Measurements from ENCODE around the gene LGALS4. TPM values are rescaled to one million over a fixed set of nuclear protein-coding genes. Genes with fewer than 3 reads are reported as not detected.
"Not testable (repeated sequence)": the region's sequence is repeated elsewhere in the genome, so short reads cannot be mapped to it uniquely, and the experiment has no call there.

LGALS4 gene
- total RNA-seq, 2 donors from 2014 or later: 1.6 to 1.7 TPM

DNA sequence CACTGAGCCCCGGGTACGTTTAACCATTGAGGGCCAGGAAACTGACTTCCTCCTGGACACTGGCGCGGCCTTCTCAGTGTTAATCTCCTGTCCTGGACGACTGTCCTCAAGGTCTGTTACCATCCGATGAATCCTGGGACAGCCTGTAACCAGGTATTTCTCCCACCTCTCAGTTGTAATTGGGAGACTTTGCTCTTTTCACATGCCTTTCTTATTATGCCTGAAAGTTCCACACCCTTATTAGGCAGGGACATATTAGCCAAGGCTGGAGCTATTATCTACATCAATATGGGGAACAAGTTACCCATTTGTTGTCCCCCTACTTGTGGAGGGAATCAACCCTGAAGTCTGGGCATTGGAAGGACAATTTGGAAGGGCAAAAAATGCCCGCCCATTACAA, 13.2 kb upstream of the LGALS4 start:
- not testable (repeated sequence) for H3K27ac Mint-ChIP-seq; H3K27me3 Mint-ChIP-seq; H3K9me3 Mint-ChIP-seq; DNase-seq (ENCODE audit: low spot score); H3K36me3 Mint-ChIP-seq; H3K4me3 Mint-ChIP-seq; ATAC-seq
- peaks cover under 1 to 17% of the 10 kb centered on the region in 2 donors for H3K4me1 Mint-ChIP-seq (ENCODE audit: low read depth in 2 of 2)

DNA sequence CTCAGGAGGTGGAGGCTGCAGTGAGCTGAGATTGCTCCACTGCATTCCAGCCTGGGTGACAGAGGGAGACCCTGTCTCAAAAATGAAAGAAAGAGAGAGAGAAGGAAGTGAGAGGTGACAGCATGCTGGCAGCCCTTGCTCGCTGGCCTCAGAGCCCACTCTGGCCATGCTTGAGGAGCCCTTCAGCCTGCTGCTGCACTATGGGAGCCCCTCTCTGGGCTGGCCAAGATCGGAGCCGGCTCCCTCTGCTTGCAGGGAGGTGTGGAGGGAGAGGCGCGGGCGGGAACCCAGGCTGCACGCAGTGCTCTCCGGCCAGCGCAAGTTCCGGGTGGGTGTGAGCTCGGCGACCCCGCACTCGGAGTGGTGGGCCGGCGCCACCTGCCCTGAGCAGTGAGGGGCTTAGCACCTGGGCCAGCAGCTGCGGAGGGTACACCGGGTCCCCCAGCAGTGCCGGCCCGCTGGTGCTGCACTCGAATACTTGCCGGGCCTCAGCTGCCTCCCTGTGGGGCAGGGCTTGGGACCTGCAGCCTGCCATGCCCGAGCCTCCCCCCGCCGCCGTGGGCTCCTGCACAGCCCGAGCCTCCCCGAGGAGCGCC, 8.6 kb upstream of the LGALS4 start:
- H3K27me3 Mint-ChIP-seq; H3K27ac Mint-ChIP-seq; DNase-seq (ENCODE audit: low spot score); H3K9me3 Mint-ChIP-seq; H3K4me3 Mint-ChIP-seq; ATAC-seq; H3K36me3 Mint-ChIP-seq: not testable (repeated sequence)
- H3K4me1 Mint-ChIP-seq (ENCODE audit: low read depth in 2 of 2): peaks cover 0 to 15% of the 10 kb centered on the region in 2 donors

DNA sequence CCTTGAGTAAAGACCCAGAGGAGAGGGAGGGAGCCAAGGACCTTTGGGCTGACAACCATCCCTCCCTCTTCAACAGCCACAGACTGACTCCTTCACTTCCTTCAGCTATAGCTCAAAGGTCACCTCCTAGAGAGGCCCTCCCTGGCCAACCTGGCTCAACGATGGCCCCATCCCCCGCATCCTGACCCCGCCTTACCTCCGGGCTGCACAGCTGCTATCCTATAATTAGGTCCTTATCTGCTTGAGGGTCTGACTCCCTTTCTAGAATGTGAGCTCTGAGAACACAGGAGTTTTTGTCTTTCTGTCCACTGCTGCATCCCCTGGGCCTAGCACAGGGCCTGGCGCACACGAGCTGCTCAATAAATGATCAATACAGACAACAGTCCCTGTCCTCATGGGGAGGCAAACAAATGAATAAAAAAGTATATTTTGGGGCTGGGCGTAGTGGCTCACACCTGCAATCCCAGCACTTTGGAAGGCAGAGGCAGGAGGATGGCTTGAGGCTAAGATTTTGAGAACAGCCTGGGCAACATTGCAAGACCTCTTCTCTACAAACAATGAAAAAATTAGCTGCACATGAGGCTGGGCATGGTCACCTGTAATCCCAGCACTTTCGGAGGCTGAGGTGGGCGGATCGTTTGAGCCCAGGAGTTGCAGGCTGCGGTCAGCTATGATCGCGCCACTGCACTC, 6.6 kb upstream of the LGALS4 start:
- ATAC-seq (no peak), DNase-seq (ENCODE audit: low spot score) (no peak)
- H3K9me3 Mint-ChIP-seq: no peaks in the 10 kb centered on the region
- H3K27ac Mint-ChIP-seq: no peak overlapping the region
- no peaks in the 10 kb centered on the region for H3K27me3 Mint-ChIP-seq
- H3K4me1 Mint-ChIP-seq (ENCODE audit: low read depth in 2 of 2): peaks cover 0 to 15% of the 10 kb centered on the region in 2 donors
- H3K36me3 Mint-ChIP-seq: peaks cover 5% of the 10 kb centered on the region
- H3K4me3 Mint-ChIP-seq: no peak overlapping the region

DNA sequence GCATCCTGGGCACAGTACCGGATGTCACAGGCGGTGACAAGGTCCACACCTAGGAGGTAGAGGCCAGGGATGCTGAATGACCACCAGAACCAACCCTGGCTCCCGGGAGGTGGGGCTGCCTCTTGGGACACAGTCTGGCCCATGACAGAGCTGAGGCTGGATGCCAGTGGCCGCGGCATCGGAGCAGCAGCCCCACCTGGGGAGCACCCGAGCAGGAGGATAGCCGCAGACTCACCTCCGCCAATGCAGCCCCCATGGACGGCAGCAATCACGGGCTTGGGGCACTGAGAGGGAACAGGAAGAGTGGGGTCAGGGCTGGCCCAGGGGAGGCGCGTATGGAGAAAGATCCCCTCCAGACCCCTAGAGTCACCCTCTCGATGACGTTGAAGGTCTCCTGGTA, 4.3 kb upstream of the LGALS4 start:
- no peak for ATAC-seq
- Mint-ChIP-seq H3K27ac (no peak overlapping the region), H3K9me3 (no peaks in the 10 kb centered on the region), H3K4me3 (no peak overlapping the region), H3K27me3 (no peaks in the 10 kb centered on the region), H3K36me3 (no peaks in the 10 kb centered on the region), H3K4me1 (ENCODE audit: low read depth in 2 of 2) (peaks cover 0 to 9% of the 10 kb centered on the region in 2 donors)
- no peak for DNase-seq (ENCODE audit: low spot score)

DNA sequence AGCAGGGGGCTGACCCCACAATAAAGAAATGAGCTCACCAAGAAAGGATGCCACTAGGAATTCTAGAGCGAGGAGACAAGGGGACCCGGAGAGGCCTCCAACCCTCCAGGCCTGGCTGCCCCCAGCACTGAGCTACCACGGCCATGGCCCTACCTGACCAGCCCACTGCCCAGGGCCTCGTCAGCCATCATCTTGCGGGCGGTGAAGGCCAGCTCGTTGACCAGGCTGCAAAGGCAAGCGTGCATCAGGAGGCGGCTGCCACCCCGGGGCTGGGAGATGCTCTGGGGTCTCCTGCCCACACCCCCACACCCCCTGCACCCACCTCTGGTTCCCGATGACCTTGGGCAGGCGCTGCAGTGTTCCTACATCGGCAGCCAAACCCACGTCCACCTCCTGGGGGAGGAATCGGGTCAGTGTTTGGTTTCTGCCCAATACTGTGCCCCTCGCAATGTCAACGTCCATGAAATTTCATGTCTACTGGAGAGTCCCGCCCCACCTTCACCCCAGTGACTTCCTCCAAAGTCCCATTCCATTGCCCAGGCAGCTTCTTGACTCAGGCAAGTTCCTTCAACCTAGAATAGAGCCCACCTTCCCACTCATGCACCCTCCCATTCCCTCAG, 3.5 kb upstream of the LGALS4 start:
- H3K4me1 Mint-ChIP-seq (ENCODE audit: low read depth in 2 of 2): peaks cover 0 to 9% of the 10 kb centered on the region in 2 donors
- H3K27me3 Mint-ChIP-seq: no peaks in the 10 kb centered on the region
- no peak overlapping the region for H3K27ac Mint-ChIP-seq
- no peaks in the 10 kb centered on the region for H3K9me3 Mint-ChIP-seq
- DNase-seq (ENCODE audit: low spot score) (no peak), ATAC-seq (no peak)
- H3K4me3 Mint-ChIP-seq: no peak overlapping the region
- no peaks in the 10 kb centered on the region for H3K36me3 Mint-ChIP-seq

DNA sequence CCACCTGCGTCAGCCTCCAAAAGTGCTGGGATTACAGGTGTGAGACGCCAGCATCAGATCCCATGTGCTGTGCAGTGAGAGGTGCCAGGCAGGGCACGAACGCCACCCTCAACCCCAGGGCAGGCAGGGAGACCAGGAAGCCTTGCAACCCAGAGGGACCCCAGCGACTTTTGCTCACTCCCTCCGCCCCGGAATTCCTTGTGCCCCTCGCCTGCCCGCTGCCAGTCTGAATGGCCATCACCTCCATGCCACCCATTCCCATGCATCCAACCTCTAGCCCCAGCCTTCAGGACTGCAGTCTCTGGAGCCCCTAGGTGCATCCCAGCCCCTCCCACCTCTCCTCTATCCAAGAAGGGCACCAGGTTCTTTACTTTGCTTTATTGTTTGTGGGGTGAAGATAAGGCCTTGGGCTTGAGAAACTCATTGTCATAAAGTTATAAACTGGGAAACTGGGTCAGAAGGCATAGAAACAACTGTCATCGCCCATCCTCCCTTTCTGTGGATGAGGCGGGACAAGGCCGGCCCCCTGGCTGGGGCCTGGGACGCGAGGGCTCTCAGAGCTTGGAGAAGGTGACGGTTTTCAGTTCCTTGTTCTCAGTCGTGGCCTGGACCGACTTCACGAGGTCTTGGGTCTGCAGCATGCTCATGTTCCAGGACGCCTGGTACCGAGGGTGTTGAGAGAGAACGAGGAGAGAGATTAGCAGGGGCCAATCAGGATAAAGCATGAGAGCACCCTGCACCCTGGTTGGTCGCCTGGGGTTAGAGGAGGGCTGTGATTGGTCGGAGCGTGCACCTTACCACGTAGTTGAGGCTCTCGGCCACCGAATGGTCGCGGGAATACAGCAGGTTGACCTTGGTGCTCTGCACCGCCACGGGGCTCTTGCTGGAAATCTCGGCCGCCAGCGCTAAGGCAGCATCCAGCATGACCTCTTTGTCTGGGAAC, 2.6 kb upstream of the LGALS4 start:
- H3K4me1 Mint-ChIP-seq (ENCODE audit: low read depth in 2 of 2): peaks cover 0 to 3% of the 10 kb centered on the region in 2 donors
- DNase-seq (ENCODE audit: low spot score) (no peak), ATAC-seq (no peak)
- H3K4me3 Mint-ChIP-seq: no peak overlapping the region
- no peak overlapping the region for H3K27ac Mint-ChIP-seq
- H3K9me3 Mint-ChIP-seq: no peaks in the 10 kb centered on the region
- H3K27me3 Mint-ChIP-seq: no peaks in the 10 kb centered on the region
- no peaks in the 10 kb centered on the region for H3K36me3 Mint-ChIP-seq

DNA sequence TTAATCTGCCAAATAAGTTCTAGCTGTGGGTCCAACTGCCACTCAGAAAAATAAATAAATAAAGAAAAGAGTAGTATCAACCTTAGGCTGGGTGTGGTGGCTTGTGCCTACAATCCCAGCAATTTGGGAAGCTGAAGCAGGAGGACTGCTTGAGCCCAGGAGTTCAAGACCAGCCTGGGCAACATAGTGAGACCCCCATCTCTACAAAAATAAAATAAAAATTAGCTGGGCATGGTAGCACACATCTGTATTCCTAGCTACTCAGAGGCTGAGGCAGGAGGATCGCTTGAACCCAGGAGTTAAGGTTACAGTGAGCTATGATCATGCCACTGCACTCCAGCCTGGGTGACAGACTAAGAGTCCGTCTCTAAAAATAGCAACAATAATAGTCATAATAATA, 1.2 kb upstream of the LGALS4 start:
- not testable (repeated sequence) for H3K4me1 Mint-ChIP-seq (ENCODE audit: low read depth in 2 of 2); H3K27me3 Mint-ChIP-seq; DNase-seq (ENCODE audit: low spot score); H3K27ac Mint-ChIP-seq; ATAC-seq; H3K4me3 Mint-ChIP-seq; H3K36me3 Mint-ChIP-seq; H3K9me3 Mint-ChIP-seq

DNA sequence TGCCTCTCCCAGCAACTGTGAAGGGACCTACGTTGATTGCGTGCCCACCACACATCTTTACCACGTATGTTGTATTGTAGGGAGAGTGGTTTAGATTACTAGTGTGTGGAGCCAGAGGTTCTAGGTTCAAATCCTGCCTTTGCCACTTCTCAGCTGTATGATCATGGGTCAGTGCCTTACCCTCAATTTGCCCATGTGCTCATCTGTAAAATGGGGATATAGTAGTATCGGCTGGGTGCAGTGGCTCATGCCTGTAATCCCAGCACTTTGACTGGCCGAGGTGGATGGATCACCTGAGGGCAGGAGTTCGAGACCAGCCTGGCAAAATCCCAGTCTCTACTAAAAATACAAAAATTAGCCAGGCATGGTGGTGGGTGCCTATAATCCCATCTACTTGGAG, 578 bp upstream of the LGALS4 start:
- Mint-ChIP-seq H3K4me3 (no peak overlapping the region), H3K4me1 (ENCODE audit: low read depth in 2 of 2) (no peaks in the 10 kb centered on the region), H3K27me3 (no peaks in the 10 kb centered on the region), H3K36me3 (no peaks in the 10 kb centered on the region), H3K9me3 (no peaks in the 10 kb centered on the region), H3K27ac (no peak overlapping the region)
- DNase-seq (ENCODE audit: low spot score) (no peak), ATAC-seq (no peak)

DNA sequence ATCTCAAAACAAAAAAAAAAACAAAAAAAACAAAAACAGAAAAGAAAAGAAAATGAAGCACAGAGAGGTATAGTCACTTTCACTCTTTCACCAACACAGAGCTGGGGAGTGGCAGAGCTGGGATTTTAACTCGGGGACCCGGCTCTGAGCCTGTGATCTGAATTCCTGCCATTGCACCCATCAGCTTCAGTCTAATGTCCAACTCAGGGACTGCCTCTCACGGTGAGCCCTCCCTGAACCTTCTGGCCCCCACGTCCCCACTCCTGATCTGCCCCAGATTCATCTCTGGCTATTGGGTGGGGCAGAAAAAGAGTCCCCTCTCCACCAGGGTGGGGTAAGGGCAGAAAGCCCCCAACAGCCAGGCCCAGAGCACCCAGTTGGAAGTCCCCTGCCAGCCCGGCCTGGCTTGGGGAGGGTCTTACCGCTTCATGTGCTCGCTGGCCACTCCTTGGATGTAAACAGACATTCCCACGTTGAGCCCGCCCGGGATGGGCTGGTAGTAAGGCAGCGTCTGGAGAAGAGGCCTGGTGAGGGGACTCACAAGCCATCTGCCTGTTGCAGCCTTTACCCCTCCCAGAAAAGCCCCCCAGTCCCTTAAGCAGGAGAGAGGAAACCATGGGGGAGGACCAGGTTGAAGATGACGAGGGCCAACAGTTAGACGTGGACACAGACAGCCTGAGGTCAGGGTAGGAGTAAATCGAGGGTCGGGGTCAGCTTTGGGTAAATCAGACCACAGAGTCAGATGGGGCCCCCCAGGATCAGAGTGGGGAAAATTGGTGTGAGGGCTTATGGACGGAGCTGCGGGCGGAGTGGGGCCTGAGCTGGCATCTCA, 520 bp downstream of the LGALS4 start:
- H3K4me3 Mint-ChIP-seq: no peak overlapping the region
- ATAC-seq (no peak), DNase-seq (ENCODE audit: low spot score) (no peak)
- no peaks in the 10 kb centered on the region for H3K4me1 Mint-ChIP-seq (ENCODE audit: low read depth in 2 of 2)
- no peak overlapping the region for H3K27ac Mint-ChIP-seq
- no peaks in the 10 kb centered on the region for H3K27me3 Mint-ChIP-seq
- H3K36me3 Mint-ChIP-seq: no peaks in the 10 kb centered on the region
- H3K9me3 Mint-ChIP-seq: no peaks in the 10 kb centered on the region

DNA sequence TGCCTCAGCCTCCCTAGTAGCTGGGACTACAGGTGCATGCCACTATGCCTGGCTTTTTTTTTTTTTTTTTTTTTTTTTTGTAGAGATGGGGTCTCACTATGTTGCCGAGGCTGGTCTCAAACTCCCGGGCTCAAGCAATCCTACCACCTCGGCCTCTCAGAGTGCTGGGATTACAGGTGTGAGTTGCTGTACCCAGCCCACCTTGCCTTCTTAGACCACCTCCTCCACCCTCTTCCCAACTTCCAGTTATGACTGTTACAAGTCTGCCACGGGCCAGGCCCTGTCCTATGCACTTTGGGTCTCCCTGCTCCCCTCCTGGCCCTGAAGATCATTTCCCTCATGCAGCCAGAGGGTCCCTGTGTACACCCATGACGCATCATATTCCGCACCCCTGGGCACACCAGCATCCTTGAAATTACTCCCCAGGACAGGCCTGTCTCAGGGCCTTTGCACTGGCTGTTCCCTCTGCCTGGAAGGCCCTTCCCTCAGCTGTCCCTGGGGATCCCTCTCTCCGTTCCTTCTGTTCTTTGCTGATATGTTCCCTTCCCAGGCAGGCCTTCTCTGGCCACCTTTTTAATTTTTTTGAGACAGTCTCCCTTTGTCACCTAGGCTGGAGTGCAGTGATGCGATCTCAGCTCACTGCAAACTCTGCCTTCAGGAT, 3.0 kb downstream of the LGALS4 start:
- Mint-ChIP-seq H3K36me3 (no peaks in the 10 kb centered on the region), H3K4me3 (no peak overlapping the region), H3K27ac (no peak overlapping the region), H3K4me1 (ENCODE audit: low read depth in 2 of 2) (peaks cover 4 to 6% of the 10 kb centered on the region in 2 donors), H3K9me3 (no peaks in the 10 kb centered on the region), H3K27me3 (no peaks in the 10 kb centered on the region)
- DNase-seq (ENCODE audit: low spot score): no peak
- ATAC-seq: no peak

DNA sequence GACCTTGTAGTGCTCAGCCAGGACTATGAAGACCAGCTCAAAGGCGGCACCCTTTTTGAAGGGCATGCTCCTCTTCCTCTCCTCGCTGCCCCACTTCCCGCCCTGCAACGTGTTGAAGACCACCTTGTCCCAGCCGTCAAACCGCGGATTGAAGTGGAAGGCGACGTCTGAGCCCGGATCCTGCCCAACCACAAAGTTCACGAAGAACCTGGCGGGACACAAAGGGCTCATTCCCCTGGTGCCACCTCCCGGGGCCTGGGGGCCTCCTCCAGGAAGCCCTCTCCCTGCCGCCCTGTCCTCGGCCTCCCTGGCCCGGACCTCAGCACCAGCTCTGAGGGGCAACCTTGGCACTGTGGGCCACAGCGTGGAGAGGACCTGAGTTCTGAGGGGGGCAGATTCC, 4.0 kb downstream of the LGALS4 start:
- Mint-ChIP-seq H3K9me3 (no peaks in the 10 kb centered on the region), H3K36me3 (no peaks in the 10 kb centered on the region), H3K4me1 (ENCODE audit: low read depth in 2 of 2) (peaks cover 4 to 6% of the 10 kb centered on the region in 2 donors), H3K27ac (no peak overlapping the region), H3K27me3 (no peaks in the 10 kb centered on the region), H3K4me3 (no peak overlapping the region)
- DNase-seq (ENCODE audit: low spot score) (no peak), ATAC-seq (no peak)

DNA sequence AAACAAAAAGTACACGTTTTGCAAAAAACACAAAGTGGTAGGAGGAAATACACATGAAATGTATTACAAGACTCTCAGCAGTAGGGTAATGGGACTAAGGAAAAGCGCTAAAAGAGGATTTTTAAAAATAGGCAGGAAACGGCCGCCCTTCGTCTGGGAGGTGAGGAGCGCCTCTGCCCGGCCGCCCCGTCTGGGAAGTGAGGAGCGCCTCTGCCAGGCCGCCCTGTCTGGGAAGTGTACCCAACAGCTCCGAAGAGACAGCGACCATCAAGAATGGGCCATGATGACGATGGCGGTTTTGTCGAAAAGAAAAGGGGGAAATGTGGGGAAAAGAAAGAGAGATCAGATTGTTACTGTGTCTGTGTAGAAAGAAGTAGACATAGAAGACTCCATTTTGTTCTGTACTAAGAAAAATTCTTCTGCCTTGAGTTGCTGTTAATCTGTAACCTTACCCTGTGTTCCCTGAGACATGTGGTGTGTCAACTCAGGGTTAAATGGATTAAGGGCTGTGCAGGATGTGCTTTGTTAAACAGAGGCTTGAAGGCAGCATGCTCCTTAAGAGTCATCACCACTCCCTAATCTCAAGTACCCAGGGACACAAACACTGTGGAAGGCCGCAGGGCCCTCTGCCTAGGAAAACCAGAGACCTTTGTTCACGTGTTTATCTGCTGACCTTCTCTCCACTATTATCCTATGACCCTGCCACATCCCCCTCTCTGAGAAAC, 5.2 kb downstream of the LGALS4 start:
- H3K36me3 Mint-ChIP-seq, H3K27ac Mint-ChIP-seq: not testable (repeated sequence)

More for the DNA sequence above, 5.2 kb downstream of the LGALS4 start:
- H3K4me3 Mint-ChIP-seq; ATAC-seq; H3K4me1 Mint-ChIP-seq (ENCODE audit: low read depth in 2 of 2); H3K9me3 Mint-ChIP-seq; H3K27me3 Mint-ChIP-seq; DNase-seq (ENCODE audit: low spot score): not testable (repeated sequence)
